DOHH2 (cell line): ENCODE measurements around the gene GOLGA5.
"Not testable (repeated sequence)": the region's sequence is repeated elsewhere in the genome, so short reads cannot be mapped to it uniquely, and the experiment has no call there.

ENCODE experiments used
- EZH2phosphoT487 ChIP-seq: fragments of 200-600 bp; sonication (generic); IDR thresholded peaks from 2 replicates; pipeline ENCODE4 v1.6.1; 2017; ENCODE audit warnings: borderline replicate concordance, mild to moderate bottlenecking, antibody characterized with exemption, low read length, moderate library complexity, mixed read lengths
- TF ChIP-seq, protein P1 (sequence below): fragments of 200-600 bp; sonication (generic); IDR thresholded peaks from one replicate; pipeline ENCODE4 v1.5.1; 2014; ENCODE audit warnings: antibody characterized with exemption, mild to moderate bottlenecking, low read depth, low read length; ENCODE audit not compliant: poor library complexity, severe bottlenecking

GRCh38 chr14:92768236-92768635 lies 25.9 kb upstream of the GOLGA5 start:
- TF ChIP-seq, protein P1, sequence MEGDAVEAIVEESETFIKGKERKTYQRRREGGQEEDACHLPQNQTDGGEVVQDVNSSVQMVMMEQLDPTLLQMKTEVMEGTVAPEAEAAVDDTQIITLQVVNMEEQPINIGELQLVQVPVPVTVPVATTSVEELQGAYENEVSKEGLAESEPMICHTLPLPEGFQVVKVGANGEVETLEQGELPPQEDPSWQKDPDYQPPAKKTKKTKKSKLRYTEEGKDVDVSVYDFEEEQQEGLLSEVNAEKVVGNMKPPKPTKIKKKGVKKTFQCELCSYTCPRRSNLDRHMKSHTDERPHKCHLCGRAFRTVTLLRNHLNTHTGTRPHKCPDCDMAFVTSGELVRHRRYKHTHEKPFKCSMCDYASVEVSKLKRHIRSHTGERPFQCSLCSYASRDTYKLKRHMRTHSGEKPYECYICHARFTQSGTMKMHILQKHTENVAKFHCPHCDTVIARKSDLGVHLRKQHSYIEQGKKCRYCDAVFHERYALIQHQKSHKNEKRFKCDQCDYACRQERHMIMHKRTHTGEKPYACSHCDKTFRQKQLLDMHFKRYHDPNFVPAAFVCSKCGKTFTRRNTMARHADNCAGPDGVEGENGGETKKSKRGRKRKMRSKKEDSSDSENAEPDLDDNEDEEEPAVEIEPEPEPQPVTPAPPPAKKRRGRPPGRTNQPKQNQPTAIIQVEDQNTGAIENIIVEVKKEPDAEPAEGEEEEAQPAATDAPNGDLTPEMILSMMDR: not testable (repeated sequence)
- TF ChIP-seq EZH2phosphoT487: not testable (repeated sequence)
